Fibroblast of lung (primary cell): ENCODE results near the gene CPM.

Experiments used
- EZH2 ChIP-seq: IDR thresholded peaks from 2 replicates; pipeline ENCODE4 v1.5.1; 2012; ENCODE audit warnings: low read length, control low read depth, mild to moderate bottlenecking; ENCODE audit errors: missing control alignments
- TF ChIP-seq, protein P1 (sequence below), 2 donors: IDR thresholded peaks in 1 of 2; conservative IDR thresholded peaks in 1 of 2; 1 replicate in 1 of 2; 2 replicates in 1 of 2; pipeline ENCODE4 v1.5.1; 2011 to 2012; ENCODE audit warnings: low read length in 2 of 2, control low read depth in 1 of 2, inconsistent platforms in 1 of 2, low read depth in 1 of 2, mild to moderate bottlenecking in 1 of 2

DNA sequence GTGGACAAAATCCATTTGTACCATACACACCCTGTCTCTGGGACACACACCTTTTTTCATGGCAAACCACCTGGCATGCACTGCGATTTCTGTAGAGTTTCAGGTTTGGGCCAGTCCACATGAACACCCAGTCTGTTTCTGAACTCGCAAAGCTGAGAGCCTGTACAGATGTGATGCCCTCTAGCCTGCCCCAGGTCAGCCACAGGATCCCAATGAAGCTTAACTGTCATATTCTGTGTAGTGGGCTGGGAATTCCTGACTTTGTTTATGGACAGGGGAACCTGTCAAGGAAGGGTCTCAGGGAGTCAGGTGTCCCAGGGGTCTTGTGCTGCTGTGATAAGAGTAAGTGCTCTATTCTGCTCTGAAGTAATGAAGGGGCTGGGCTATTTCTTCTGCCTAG, 39.8 kb downstream of the CPM start:
- TF ChIP-seq, protein P1, sequence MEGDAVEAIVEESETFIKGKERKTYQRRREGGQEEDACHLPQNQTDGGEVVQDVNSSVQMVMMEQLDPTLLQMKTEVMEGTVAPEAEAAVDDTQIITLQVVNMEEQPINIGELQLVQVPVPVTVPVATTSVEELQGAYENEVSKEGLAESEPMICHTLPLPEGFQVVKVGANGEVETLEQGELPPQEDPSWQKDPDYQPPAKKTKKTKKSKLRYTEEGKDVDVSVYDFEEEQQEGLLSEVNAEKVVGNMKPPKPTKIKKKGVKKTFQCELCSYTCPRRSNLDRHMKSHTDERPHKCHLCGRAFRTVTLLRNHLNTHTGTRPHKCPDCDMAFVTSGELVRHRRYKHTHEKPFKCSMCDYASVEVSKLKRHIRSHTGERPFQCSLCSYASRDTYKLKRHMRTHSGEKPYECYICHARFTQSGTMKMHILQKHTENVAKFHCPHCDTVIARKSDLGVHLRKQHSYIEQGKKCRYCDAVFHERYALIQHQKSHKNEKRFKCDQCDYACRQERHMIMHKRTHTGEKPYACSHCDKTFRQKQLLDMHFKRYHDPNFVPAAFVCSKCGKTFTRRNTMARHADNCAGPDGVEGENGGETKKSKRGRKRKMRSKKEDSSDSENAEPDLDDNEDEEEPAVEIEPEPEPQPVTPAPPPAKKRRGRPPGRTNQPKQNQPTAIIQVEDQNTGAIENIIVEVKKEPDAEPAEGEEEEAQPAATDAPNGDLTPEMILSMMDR (conservative IDR thresholded peaks at IDR 0.05 in 1 of 2, IDR thresholded peaks at IDR 0.05 in 1 of 2; ENCODE audit: low read depth in 1 of 2, low read length in 2 of 2) = no peak
- no peak for TF ChIP-seq EZH2
